GM21515 (cell line): ENCODE data around the gene UMAD1.
A peak's percentile ranks its signal among the peaks of the same experiment; 100 is the strongest.

Experiments
- ATAC-seq: cut with Tn5 transposase; IDR thresholded peaks from one replicate; pipeline ENCODE4 v1.9.1; 2021; ENCODE audit not compliant: unreplicated experiment

Gene UMAD1

GRCh38 chr7:7720193-7720592 is 79.6 kb downstream of the UMAD1 start:
- ATAC-seq: no peak

- no peak for ATAC-seq
Observed at GRCh38 chr7:7720750-7721621, 80.4 kb downstream of the UMAD1 start.

GRCh38 chr7:7731732-7732131 is 91.2 kb downstream of the UMAD1 start:
- no peak for ATAC-seq

- no peak for ATAC-seq
Observed at GRCh38 chr7:7732621-7733281, 92.2 kb downstream of the UMAD1 start.

GRCh38 chr7:7736671-7737070 is 96.1 kb downstream of the UMAD1 start:
- ATAC-seq: no peak

GRCh38 chr7:7737674-7738073 is 97.1 kb downstream of the UMAD1 start:
- ATAC-seq: no peak

- no peak for ATAC-seq
Observed at GRCh38 chr7:7738177-7738576, 97.6 kb downstream of the UMAD1 start.

- no peak for ATAC-seq
Observed at GRCh38 chr7:7738622-7739021, 98.1 kb downstream of the UMAD1 start.

GRCh38 chr7:7739204-7740036 is 98.9 kb downstream of the UMAD1 start:
- no peak for ATAC-seq

- ATAC-seq: no peak
Observed at GRCh38 chr7:7740037-7740355, 99.4 kb downstream of the UMAD1 start.

GRCh38 chr7:7742223-7742622 is 101.7 kb downstream of the UMAD1 start:
- no peak for ATAC-seq

- ATAC-seq: no peak
Observed at GRCh38 chr7:7745258-7745657, 104.7 kb downstream of the UMAD1 start.

GRCh38 chr7:7745966-7746365 is 105.4 kb downstream of the UMAD1 start:
- no peak for ATAC-seq

- no peak for ATAC-seq
Observed at GRCh38 chr7:7746458-7746857, 105.9 kb downstream of the UMAD1 start.

GRCh38 chr7:7750571-7751242 is 110.2 kb downstream of the UMAD1 start:
- no peak for ATAC-seq

- no peak for ATAC-seq
Observed at GRCh38 chr7:7751243-7752092, 110.9 kb downstream of the UMAD1 start.

- ATAC-seq: no peak
Observed at GRCh38 chr7:7756577-7756976, 116.0 kb downstream of the UMAD1 start.

- ATAC-seq: no peak
Observed at GRCh38 chr7:7757576-7757975, 117.0 kb downstream of the UMAD1 start.

GRCh38 chr7:7761340-7761973 is 120.9 kb downstream of the UMAD1 start:
- ATAC-seq: peak; percentile 41
